SK-N-SH treated with all-trans-retinoic acid at 6 μM for 48 hours (cell line): ENCODE data around the gene AQP3.

Experiments used
- PATZ1 ChIP-seq: fragments of 250-450 bp; sonication (Bioruptor Pico); IDR thresholded peaks from 2 replicates; pipeline ENCODE4 v1.8.0; 2020; ENCODE audit warnings: mild to moderate bottlenecking, moderate library complexity, borderline replicate concordance
- ZC3H10 ChIP-seq: fragments of 250-450 bp; sonication (Bioruptor Pico); IDR thresholded peaks from 2 replicates; pipeline ENCODE4 v1.5.1; 2021; ENCODE audit warnings: mild to moderate bottlenecking, moderate library complexity
- ZNF8 ChIP-seq: fragments of 450-650 bp; formaldehyde crosslinking; IDR thresholded peaks from 2 replicates; pipeline ENCODE4 v1.5.0; 2020; ENCODE audit warnings: mild to moderate bottlenecking, moderate library complexity

GRCh38 chr9:33446946-33447798 lies at the start of gene AQP3:
- TF ChIP-seq PATZ1 (CRISPR knock-in tag) (no peak), ZC3H10 (CRISPR knock-in tag) (no peak), ZNF8 (CRISPR knock-in tag) (no peak)
